Left renal pelvis (tissue), 4 donors: ENCODE data around the gene CACNA2D3. TPM values are rescaled to one million over a fixed set of nuclear protein-coding genes. Genes with fewer than 3 reads are reported as not detected.

Experiments used
- DNase-seq, 4 donors: peaks; one replicate each; pipeline ENCODE4 v3.0.0-alpha.2; 2013; ENCODE audit warnings: low read depth in 4 of 4, low spot score in 3 of 4
- polyA plus RNA-seq, 4 donors: library from polyadenylated mRNA; unstranded; fragments of 120-200 nt; gene quantifications; one replicate each; pipeline ENCODE4 v1.2.1, GENCODE V29; 2013; ENCODE audit not compliant: insufficient read length in 4 of 4

The CACNA2D3 gene
- polyA plus RNA-seq, 4 donors: 1.6 to 3.2 (median 2.3) TPM

- DNase-seq: no peak
These were observed 590.2 kb downstream of the CACNA2D3 start for GRCh38 chr3:54712539-54712938.

DNA sequence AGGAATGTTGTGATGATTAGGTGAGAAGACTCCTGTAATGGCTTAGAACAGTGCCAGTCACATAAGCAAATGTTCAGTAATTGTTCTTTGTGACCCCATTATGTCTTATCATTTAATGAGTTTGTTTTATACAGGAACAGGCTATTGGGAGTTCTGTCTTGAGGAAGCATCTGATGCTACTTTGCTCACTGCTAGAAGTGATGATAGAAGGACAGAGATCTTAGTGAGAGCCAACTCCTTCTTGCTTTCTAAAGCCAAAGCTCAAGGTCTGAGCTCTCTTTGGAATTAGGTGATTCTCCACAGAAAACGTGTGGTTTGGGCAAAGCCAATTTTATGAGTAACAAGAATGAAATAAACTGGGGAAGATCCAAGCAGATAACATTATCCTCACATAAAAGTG is 590.7 kb downstream of the CACNA2D3 start:
- no peak for DNase-seq

- no peak for DNase-seq
These were observed 591.1 kb downstream of the CACNA2D3 start for GRCh38 chr3:54713455-54713854.

DNA sequence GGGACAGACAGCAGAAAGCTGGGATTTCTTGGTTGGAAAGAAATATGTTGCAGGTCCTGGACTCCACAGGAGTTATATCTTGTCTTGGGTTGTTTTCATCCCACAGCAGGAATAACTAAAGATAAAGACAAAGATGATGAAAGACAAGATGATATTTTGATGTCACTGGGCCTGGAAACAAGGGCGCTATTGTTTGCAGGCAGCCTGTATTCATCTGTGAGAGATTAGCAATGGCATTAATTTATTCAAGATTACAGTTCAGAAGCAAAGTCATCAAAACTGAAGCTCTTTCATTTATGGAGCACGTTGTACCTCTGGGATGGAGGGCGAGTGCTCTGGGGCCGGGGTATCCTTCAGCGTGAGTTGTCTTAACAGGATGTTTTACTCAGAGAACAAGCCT is 591.7 kb downstream of the CACNA2D3 start:
- DNase-seq: no peak

GRCh38 chr3:54717506-54717905 is 595.2 kb downstream of the CACNA2D3 start:
- no peak for DNase-seq

- DNase-seq: no peak
These were observed 597.6 kb downstream of the CACNA2D3 start for GRCh38 chr3:54719914-54720313.

GRCh38 chr3:54720604-54721003 is 598.3 kb downstream of the CACNA2D3 start:
- DNase-seq: no peak

DNA sequence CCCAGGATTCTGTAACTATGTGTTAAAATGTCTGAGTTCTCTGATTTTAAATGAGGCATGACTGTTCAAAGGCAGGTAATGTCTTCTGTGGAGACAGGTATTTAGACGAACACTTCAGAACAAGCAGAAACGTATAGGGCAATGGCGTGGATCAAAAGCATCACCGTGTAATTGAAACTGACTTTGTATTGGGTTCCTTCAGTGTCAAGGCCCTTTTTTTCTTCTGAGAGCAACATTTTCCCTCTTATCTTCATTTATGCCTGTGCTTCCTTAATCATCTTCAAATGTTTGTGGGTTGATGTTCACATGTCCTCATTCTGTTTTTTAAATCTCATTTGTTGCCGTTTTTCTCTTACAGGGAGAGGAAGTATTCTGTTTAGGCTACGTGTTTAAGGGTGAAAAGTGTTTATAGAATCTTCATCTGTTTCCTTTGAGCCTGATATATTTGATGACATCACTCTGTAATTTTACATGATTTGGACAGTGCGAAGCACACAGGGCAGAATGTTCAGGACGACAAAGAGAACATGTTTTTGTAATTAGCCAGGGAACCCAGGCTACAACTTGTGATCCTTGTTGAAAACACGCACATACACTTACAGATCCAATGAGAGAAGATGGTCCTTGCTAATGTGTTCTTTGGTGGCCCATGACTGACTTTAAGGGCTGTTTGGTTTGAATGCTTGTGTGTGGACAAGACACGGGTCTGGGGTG is 609.5 kb downstream of the CACNA2D3 start:
- no peak for DNase-seq

- DNase-seq: no peak
These were observed 611.0 kb downstream of the CACNA2D3 start for GRCh38 chr3:54733106-54734006.

DNA sequence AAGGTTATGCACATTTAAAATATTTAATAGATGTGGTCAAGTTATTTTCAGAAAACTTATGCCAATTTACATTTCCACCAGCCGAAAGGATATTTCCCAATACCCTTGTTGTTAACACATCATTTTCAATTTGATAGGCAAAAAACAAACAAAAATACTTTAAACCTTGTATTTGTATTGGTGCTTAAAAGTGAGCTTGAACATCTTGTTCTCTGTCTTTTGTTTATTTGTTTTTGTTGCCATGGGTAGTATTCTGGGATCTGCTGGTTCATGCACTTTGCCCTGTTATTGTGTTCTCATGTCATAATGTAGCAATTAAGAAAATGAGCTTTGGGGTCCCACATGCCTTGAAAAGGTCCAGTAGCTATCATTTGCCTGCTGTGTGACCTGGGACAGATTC is 614.1 kb downstream of the CACNA2D3 start:
- DNase-seq: no peak

- DNase-seq: no peak
These were observed 621.4 kb downstream of the CACNA2D3 start for GRCh38 chr3:54743755-54744154.

GRCh38 chr3:54744291-54744690 is 621.9 kb downstream of the CACNA2D3 start:
- no peak for DNase-seq

DNA sequence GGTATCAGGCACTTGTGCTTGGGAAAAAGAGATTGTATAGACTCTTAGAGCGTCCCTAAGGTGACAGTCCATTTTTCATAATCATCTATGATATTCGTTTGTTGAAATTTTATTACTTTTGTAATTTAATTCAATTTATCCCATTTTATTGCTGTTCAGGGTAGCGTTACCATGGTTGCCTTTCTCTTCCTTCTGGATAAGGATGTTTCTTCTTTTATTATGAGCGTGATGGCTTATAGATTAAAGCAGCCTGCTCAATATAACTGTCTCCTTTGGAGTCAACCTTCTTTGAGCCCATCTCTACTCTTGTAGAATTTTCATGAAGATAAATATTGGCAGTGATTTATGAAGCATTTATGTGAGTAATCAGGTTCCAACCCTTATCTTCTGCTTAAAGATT is 623.5 kb downstream of the CACNA2D3 start:
- DNase-seq: no peak

DNA sequence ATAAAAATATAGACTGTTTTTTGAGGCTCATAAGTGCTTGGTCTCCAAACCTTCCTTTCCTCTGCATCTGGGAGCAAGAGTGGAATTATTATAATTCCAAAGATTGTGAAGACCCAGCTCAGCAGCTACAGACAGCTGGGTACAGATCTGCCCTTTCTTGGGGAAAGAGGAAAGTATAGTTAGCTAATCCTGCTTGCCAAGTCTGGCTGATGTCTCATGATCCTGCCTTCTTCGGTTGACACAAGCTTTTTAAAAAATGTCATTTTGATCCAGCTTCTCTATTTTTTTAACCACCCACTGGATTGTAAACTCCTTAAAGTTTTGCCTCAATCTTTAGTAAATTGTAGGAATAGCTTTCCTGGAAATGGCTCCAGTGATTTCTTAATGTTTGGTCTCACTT is 624.4 kb downstream of the CACNA2D3 start:
- DNase-seq: no peak

DNA sequence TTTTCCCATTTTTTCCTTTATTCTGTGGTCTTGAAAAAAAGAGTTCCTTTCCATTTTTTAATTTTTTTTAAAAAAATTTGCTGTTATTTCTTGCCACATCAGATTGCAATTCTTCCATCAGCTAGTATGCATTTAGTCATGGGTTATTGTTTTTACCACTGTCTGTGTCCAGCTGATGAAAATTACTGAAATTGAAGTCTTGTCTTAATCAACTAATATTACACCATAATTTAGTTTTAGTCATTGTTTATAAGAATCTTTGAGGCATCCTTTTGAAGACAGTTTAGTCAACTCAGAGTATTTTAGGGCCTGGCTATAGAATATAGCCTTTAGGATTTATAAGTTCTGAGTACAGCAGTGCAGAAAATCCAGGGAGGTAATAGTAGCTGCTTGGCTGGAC is 633.4 kb downstream of the CACNA2D3 start:
- no peak for DNase-seq

GRCh38 chr3:54756330-54756731 is 634.0 kb downstream of the CACNA2D3 start:
- DNase-seq: no peak

DNA sequence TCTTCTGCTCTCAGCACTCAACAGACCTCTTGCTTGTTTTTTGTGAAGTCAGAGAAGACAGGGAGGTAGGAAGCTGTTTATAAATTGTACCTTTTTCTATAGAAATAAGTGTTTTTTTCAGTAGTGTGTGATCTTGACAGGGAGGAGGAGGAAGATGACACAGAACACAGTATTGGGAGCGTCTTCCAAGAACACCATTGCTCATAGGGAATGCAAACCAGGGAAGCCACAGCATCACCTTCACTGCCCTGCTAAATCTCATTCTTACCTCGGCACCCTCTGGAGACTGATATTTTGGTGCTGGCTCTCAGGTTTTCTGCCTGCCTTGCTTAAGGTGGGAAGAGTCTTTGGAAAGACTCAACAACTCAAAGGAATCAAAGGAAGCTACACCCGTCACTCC is 636.1 kb downstream of the CACNA2D3 start:
- DNase-seq: no peak

- no peak for DNase-seq
These were observed 636.8 kb downstream of the CACNA2D3 start for GRCh38 chr3:54759166-54759565.

DNA sequence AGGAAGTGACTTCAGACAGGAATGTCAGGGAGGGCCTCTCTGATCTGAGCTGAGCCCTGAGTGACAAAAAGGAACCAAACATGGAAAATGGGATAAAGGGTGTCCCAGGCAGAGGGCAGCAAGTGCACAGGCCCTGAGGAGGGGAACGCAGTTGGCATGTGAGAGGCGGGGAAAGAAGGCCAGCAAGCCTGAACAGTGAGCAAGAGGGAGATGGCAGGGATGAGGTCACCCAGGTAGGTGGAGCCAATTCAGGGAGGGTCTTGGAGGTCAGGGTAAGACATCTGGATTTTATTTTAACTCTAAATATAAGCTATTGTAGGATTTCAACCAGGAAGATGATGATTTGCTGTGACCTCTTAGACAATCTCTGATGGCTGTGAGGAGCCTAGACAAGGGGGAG is 637.8 kb downstream of the CACNA2D3 start:
- no peak for DNase-seq

DNA sequence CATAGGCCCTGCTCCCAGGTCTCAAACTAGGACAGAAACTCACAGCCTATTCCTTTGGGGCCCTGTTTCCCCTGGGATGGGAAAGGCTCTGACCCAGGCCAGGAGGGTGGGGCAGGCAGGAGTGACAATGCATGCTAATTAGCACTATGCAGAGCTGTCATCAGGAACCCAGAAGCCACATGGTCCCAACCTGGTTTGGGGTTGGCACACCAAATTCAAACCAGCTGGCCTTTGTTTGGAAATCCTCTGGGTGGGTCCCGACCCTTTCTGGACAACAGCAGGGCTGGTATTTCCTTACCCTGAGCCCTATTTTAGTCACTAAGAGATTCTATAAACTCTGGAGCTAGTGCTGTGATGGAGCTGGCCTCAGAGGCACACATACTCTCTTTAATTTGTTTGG is 639.3 kb downstream of the CACNA2D3 start:
- DNase-seq: no peak

- DNase-seq: no peak
These were observed 642.6 kb downstream of the CACNA2D3 start for GRCh38 chr3:54764911-54765310.

DNA sequence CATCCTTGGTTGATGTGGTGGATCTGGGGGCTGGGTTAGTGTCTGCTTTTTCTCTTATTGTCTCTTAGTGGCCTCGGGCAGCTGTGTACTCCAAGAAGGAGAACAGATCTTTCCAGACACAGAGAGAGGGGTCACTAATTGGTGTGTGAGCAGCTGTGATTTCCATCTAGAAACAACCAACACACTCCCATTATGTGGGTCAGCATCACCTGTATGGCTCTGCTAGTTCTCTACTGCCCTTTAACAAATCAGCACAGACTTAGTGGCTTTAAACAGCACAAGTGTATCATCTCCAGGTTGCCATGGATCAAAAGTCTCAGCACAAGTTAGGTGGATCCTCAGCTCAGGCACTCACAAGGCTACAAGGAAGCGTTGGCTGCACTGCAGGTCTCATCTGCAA is 648.7 kb downstream of the CACNA2D3 start:
- no peak for DNase-seq
